H9 (cell line): ENCODE measurements around the gene BPIFB3. TPM values are rescaled to one million over a fixed set of nuclear protein-coding genes. Genes with fewer than 3 reads are reported as not detected.
"Not testable (repeated sequence)": the region's sequence is repeated elsewhere in the genome, so short reads cannot be mapped to it uniquely, and the experiment has no call there.

Source experiments
- DNase-seq: peaks from one replicate; pipeline ENCODE4 v3.0.0-alpha.2; 2017
- H2AFZ ChIP-seq: one replicate; pipeline ENCODE4 v1.6.1; 2013; ENCODE audit warnings: mild to moderate bottlenecking, low read length, control low read depth, moderate library complexity
- H2AK5ac ChIP-seq: 2 replicates; pipeline ENCODE4 v1.6.1; 2013; ENCODE audit warnings: low read length, control low read depth, mixed read lengths; ENCODE audit not compliant: insufficient read length
- H2BK120ac ChIP-seq: one replicate; pipeline ENCODE4 v1.6.1; 2013; ENCODE audit warnings: low read depth, mild to moderate bottlenecking, low read length, control low read depth, inconsistent platforms; ENCODE audit not compliant: poor library complexity, severe bottlenecking
- H2BK12ac ChIP-seq: 2 replicates; pipeline ENCODE4 v1.6.1; 2013; ENCODE audit warnings: low read length, control low read depth, mixed read lengths, low read depth; ENCODE audit not compliant: insufficient read length
- H2BK15ac ChIP-seq: 2 replicates; pipeline ENCODE4 v1.6.1; 2013; ENCODE audit warnings: low read depth, low read length, control low read depth
- H2BK20ac ChIP-seq: one replicate; pipeline ENCODE4 v1.6.1; 2013; ENCODE audit warnings: low read depth, mild to moderate bottlenecking, low read length, control low read depth, inconsistent platforms; ENCODE audit not compliant: poor library complexity, severe bottlenecking
- H2BK5ac ChIP-seq: 2 replicates; pipeline ENCODE4 v1.6.1; 2013; ENCODE audit warnings: low read length, control low read depth, mixed read lengths; ENCODE audit not compliant: insufficient read length
- H3K14ac ChIP-seq: 2 replicates; pipeline ENCODE4 v1.6.1; 2013; ENCODE audit warnings: low read length, control low read depth; ENCODE audit not compliant: insufficient read depth
- H3K18ac ChIP-seq: 2 replicates; pipeline ENCODE4 v1.6.1; 2013; ENCODE audit warnings: low read depth, mild to moderate bottlenecking, mixed read lengths, low read length, control low read depth; ENCODE audit not compliant: insufficient read length
- H3K23ac ChIP-seq: 2 replicates; pipeline ENCODE4 v1.6.1; 2013; ENCODE audit warnings: low read length, control low read depth, mixed read lengths, low read depth; ENCODE audit not compliant: insufficient read length
- H3K23me2 ChIP-seq: 2 replicates; pipeline ENCODE4 v1.6.1; 2013; ENCODE audit warnings: low read depth, mild to moderate bottlenecking, mixed read lengths, low read length, control low read depth; ENCODE audit not compliant: insufficient read length, poor library complexity, severe bottlenecking
- H3K27ac ChIP-seq: 2 replicates; pipeline ENCODE4 v1.5.1; 2013; ENCODE audit warnings: low read length, control low read depth, mixed read lengths, low read depth; ENCODE audit not compliant: insufficient read length
- H3K27me3 ChIP-seq: 2 replicates; pipeline ENCODE4 v1.6.1; 2013; ENCODE audit warnings: low read length, control low read depth, inconsistent platforms; ENCODE audit not compliant: insufficient read depth
- H3K4ac ChIP-seq: 2 replicates; pipeline ENCODE4 v1.6.1; 2013; ENCODE audit warnings: low read depth, mild to moderate bottlenecking, control low read depth, inconsistent platforms, low read length, moderate library complexity
- H3K4me1 ChIP-seq: 2 replicates; pipeline ENCODE4 v1.6.1; 2013; ENCODE audit warnings: low read length, control low read depth, inconsistent platforms; ENCODE audit not compliant: insufficient read depth
- H3K4me2 ChIP-seq: 2 replicates; pipeline ENCODE4 v1.6.1; 2013; ENCODE audit warnings: low read length, control low read depth, mixed read lengths; ENCODE audit not compliant: insufficient read length, insufficient read depth
- H3K56ac ChIP-seq: 2 replicates; pipeline ENCODE4 v1.6.1; 2013; ENCODE audit warnings: low read depth, mild to moderate bottlenecking, mixed read lengths, low read length, control low read depth; ENCODE audit not compliant: insufficient read length
- H3K79me1 ChIP-seq: 2 replicates; pipeline ENCODE4 v1.6.1; 2013; ENCODE audit warnings: low read depth, mild to moderate bottlenecking, moderate library complexity, low read length, control low read depth, inconsistent platforms; ENCODE audit not compliant: insufficient read depth, poor library complexity, severe bottlenecking
- H3K79me2 ChIP-seq: 2 replicates; pipeline ENCODE4 v1.6.1; 2013; ENCODE audit warnings: low read length, control low read depth, inconsistent platforms; ENCODE audit not compliant: insufficient read depth
- H3K9ac ChIP-seq: 2 replicates; pipeline ENCODE4 v1.6.1; 2013; ENCODE audit warnings: low read length, control low read depth, mixed read lengths; ENCODE audit not compliant: insufficient read length; ENCODE audit errors: extremely low read depth
- H3K9me3 ChIP-seq: one replicate; pipeline ENCODE4 v1.6.1; 2013; ENCODE audit warnings: low read depth, low read length, inconsistent platforms; ENCODE audit not compliant: control insufficient read depth
- H3T11ph ChIP-seq: one replicate; pipeline ENCODE4 v1.6.1; 2013; ENCODE audit warnings: mild to moderate bottlenecking, low read length, control low read depth, inconsistent platforms
- H4K20me1 ChIP-seq: one replicate; pipeline ENCODE4 v1.6.1; 2013; ENCODE audit not compliant: control insufficient read depth, insufficient read length, insufficient read depth
- H4K5ac ChIP-seq: 2 replicates; pipeline ENCODE4 v1.6.1; 2013; ENCODE audit warnings: low read depth, mild to moderate bottlenecking, mixed read lengths, low read length, control low read depth; ENCODE audit not compliant: insufficient read length
- H4K8ac ChIP-seq: replicated peaks from 2 replicates; pipeline ENCODE4 v1.6.1; 2013; ENCODE audit warnings: low read length, control low read depth, mixed read lengths, low read depth; ENCODE audit not compliant: insufficient read length
- H4K91ac ChIP-seq: 2 replicates; pipeline ENCODE4 v1.6.1; 2013; ENCODE audit warnings: low read depth, mild to moderate bottlenecking, moderate library complexity, mixed read lengths, low read length, control low read depth; ENCODE audit not compliant: insufficient read length
- H3K27ac Mint-ChIP-seq, 3 experiments: 2 replicates in 2 of 3; 3 replicates in 1 of 3; pipeline ENCODE4 v1.8.0; 2020 to 2021; ENCODE audit warnings: mixed read lengths in 3 of 3, mild to moderate bottlenecking in 1 of 3, moderate library complexity in 1 of 3
- H3K27me3 Mint-ChIP-seq: 2 replicates; pipeline ENCODE4 v1.8.0; 2021; ENCODE audit warnings: low read depth, mild to moderate bottlenecking, moderate library complexity, mixed read lengths
- H3K36me3 Mint-ChIP-seq, 3 experiments: 2 replicates in 2 of 3; 3 replicates in 1 of 3; pipeline ENCODE4 v1.8.0; 2020 to 2021; ENCODE audit warnings: low read depth in 3 of 3, mixed read lengths in 3 of 3; ENCODE audit not compliant: insufficient read depth in 1 of 3
- H3K4me1 Mint-ChIP-seq, 2 experiments: 2 replicates each; pipeline ENCODE4 v1.8.0; 2020; ENCODE audit warnings: mixed read lengths in 2 of 2
- H3K4me3 Mint-ChIP-seq, 2 experiments: 2 replicates in 1 of 2; 3 replicates in 1 of 2; pipeline ENCODE4 v1.8.0; 2020 to 2021; ENCODE audit warnings: mild to moderate bottlenecking in 2 of 2, mixed read lengths in 2 of 2, moderate library complexity in 1 of 2
- H3K9me3 Mint-ChIP-seq, 2 experiments: 2 replicates in 1 of 2; 3 replicates in 1 of 2; pipeline ENCODE4 v1.8.0; 2020; ENCODE audit warnings: mild to moderate bottlenecking in 2 of 2, mixed read lengths in 2 of 2, moderate library complexity in 1 of 2
- CTCF ChIP-seq: fragments of 200-600 bp; sonication (generic); conservative IDR thresholded peaks from 3 replicates; pipeline ENCODE4 v1.8.0; 2021; ENCODE audit warnings: antibody characterized with exemption, mild to moderate bottlenecking
- WGBS: extraction: QIAGEN DNeasy Blood & Tissue Kit; methylation state at CpG from one replicate; pipeline ENCODE4 v1.1.7; 2013; ENCODE audit warnings: missing lambda C conversion rate, low lambda C conversion rate, mixed read lengths; ENCODE audit not compliant: insufficient read length; ENCODE audit errors: extremely low coverage; 5-methylcytosine and 5-hydroxymethylcytosine counted together
- total RNA-seq: library from RNA; stranded (reverse); gene quantifications from 2 replicates; pipeline ENCODE4 v1.2.1, GENCODE V29; 2021

Gene BPIFB3
- total RNA-seq, 1 experiment from 2014 or later, result not detected

DNA sequence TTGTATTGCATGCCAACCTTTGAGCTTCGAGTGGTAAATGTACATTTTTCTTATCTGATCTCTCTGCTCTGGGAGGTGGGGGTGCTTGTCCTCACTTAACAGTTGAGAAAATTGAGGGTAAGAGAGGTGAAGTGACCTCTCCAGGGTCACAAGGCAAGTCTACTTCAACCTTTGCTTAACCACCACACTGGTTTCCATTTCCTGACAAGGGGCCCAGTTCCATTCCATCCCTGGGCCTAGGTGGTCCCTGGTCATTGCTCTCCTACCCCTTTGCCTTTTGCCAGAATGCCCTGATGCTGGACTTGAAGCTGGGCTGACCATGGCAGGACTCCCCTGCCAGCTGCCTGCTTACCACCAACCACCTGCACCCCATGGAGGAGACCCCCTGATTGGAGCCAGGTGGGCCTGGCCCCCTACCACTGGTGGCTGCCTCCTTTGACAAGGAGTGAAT lies 9.9 kb upstream of the BPIFB3 start:
- H3K4me3 Mint-ChIP-seq, result no peak overlapping the region
- H3K4me1 Mint-ChIP-seq, result no peaks in the 10 kb centered on the region; a peak in 1 of 4 replicates

GRCh38 chr20:33045129-33045721 lies 8.5 kb upstream of the BPIFB3 start:
- not testable (repeated sequence) for H4K8ac ChIP-seq, H4K20me1 ChIP-seq, DNase-seq, H3K4me1 ChIP-seq, H3K4me1 Mint-ChIP-seq, H3K4me2 ChIP-seq, H2BK120ac ChIP-seq, H2BK15ac ChIP-seq, H3K23ac ChIP-seq, H3K79me1 ChIP-seq, H3K4ac ChIP-seq, H2BK5ac ChIP-seq, H3K23me2 ChIP-seq, H3K4me3 Mint-ChIP-seq, H2AFZ ChIP-seq, H3K27me3 ChIP-seq, H3K56ac ChIP-seq, H3K9ac ChIP-seq, H3K36me3 Mint-ChIP-seq, H3K27me3 Mint-ChIP-seq, H3K27ac ChIP-seq, H3K79me2 ChIP-seq, H3K18ac ChIP-seq, H3K14ac ChIP-seq, H3K9me3 ChIP-seq, H3T11ph ChIP-seq, H2BK20ac ChIP-seq, H2AK5ac ChIP-seq, H4K91ac ChIP-seq, H4K5ac ChIP-seq, H2BK12ac ChIP-seq
- Mint-ChIP-seq H3K27ac (0 out of 7 replicates have a peak overlapping the region, but pooled peaks of 1 of the 3 experiments have one; percentile 40), H3K9me3 (peaks cover 14 to 19% of the 10 kb centered on the region in 2 experiments)
- no CpG with 5 or more reads among the region's 15 CpGs for WGBS

More for the DNA sequence above, 9.9 kb upstream of the BPIFB3 start:
- H3K4me2 ChIP-seq, result no peak overlapping the region
- no peak overlapping the region for H3K9ac ChIP-seq
- no peak for TF ChIP-seq CTCF
- no CpG with 5 or more reads among the region's 1 CpG for WGBS
- H2BK5ac ChIP-seq, result no peak overlapping the region
- H2AK5ac ChIP-seq, result no peak overlapping the region
- H2BK12ac ChIP-seq, result no peak overlapping the region
- H3K27ac ChIP-seq, result no peak overlapping the region
- no peaks in the 10 kb centered on the region for H3K79me2 ChIP-seq
- H4K20me1 ChIP-seq, result no peaks in the 10 kb centered on the region
- H3K27me3 ChIP-seq, result no peaks in the 10 kb centered on the region
- no peak overlapping the region for H3K14ac ChIP-seq
- no peak overlapping the region for H4K91ac ChIP-seq
- H3K23ac ChIP-seq, result no peak overlapping the region
- Mint-ChIP-seq H3K9me3 (peaks cover 14 to 19% of the 10 kb centered on the region in 2 experiments), H3K36me3 (peaks cover 0 to 9% (median 9%) of the 10 kb centered on the region in 3 experiments; a peak in 4 of 7 replicates), H3K27me3 (peaks cover 18% of the 10 kb centered on the region), H3K27ac (no peak overlapping the region)
- no peaks in the 10 kb centered on the region for H3K79me1 ChIP-seq
- no peak overlapping the region for H2AFZ ChIP-seq
- peaks cover 5% of the 10 kb centered on the region for H3K9me3 ChIP-seq
- H3K4me1 ChIP-seq, result no peaks in the 10 kb centered on the region
- H2BK20ac ChIP-seq, result no peak overlapping the region
- H2BK15ac ChIP-seq, result no peak overlapping the region
- no peak overlapping the region for H4K8ac ChIP-seq
- no peak overlapping the region for H4K5ac ChIP-seq
- no peak overlapping the region for H3K56ac ChIP-seq
- no peak overlapping the region for H3K18ac ChIP-seq
- DNase-seq, result no peak
- no peak overlapping the region for H3T11ph ChIP-seq
- no peak overlapping the region for H3K4ac ChIP-seq
- H2BK120ac ChIP-seq, result no peak overlapping the region
- no peaks in the 10 kb centered on the region for H3K23me2 ChIP-seq
